HEK293T (cell line): Measurements from ENCODE around the gene SSNA1.

Source experiments
- CTCF ChIA-PET: fragments of 350-600 bp; formaldehyde crosslinking; extraction: SDS; loops from one replicate; lab custom pipeline; 2021; ENCODE audit warnings: antibody characterized with exemption, inconsistent platforms; lab: Yijun Ruan, JAX
- POLR2A ChIA-PET: fragments of 350-600 bp; formaldehyde crosslinking; extraction: SDS; loops from one replicate; lab custom pipeline; 2020; ENCODE audit warnings: antibody characterized with exemption, inconsistent platforms; lab: Yijun Ruan, JAX
- DNase-seq: peaks from one replicate; pipeline ENCODE4 v3.0.0; 2012; ENCODE audit warnings: mixed read lengths; ENCODE audit errors: extremely low spot score
- ARNT ChIP-seq: fragments of 450-650 bp; IDR thresholded peaks from 2 replicates; pipeline ENCODE4 v1.6.1; 2017; ENCODE audit warnings: mild to moderate bottlenecking
- BHLHE40 ChIP-seq: fragments of 450-650 bp; IDR thresholded peaks from 2 replicates; pipeline ENCODE4 v1.6.1; 2016; ENCODE audit warnings: mild to moderate bottlenecking, moderate library complexity, borderline replicate concordance
- CTBP1 ChIP-seq: fragments of 450-650 bp; IDR thresholded peaks from 2 replicates; pipeline ENCODE4 v1.6.1; 2016; ENCODE audit warnings: borderline replicate concordance
- ELF4 ChIP-seq: fragments of 450-650 bp; IDR thresholded peaks from 2 replicates; pipeline ENCODE4 v1.6.1; 2017; ENCODE audit warnings: antibody characterized with exemption
- FOXA1 ChIP-seq: fragments of 450-650 bp; IDR thresholded peaks from 2 replicates; pipeline ENCODE4 v1.6.1; 2016; ENCODE audit warnings: mild to moderate bottlenecking
- FOXK2 ChIP-seq: fragments of 450-650 bp; IDR thresholded peaks from 2 replicates; pipeline ENCODE4 v1.6.1; 2016; ENCODE audit warnings: mild to moderate bottlenecking
- FOXM1 ChIP-seq: fragments of 450-650 bp; IDR thresholded peaks from 2 replicates; pipeline ENCODE4 v1.6.1; 2017; ENCODE audit warnings: mild to moderate bottlenecking, borderline replicate concordance
- HDGF ChIP-seq: fragments of 450-650 bp; IDR thresholded peaks from 2 replicates; pipeline ENCODE4 v1.6.1; 2017; ENCODE audit warnings: antibody characterized with exemption, borderline replicate concordance
- L3MBTL2 ChIP-seq: fragments of 450-650 bp; conservative IDR thresholded peaks from 2 replicates; pipeline ENCODE4 v1.6.1; 2016; ENCODE audit warnings: mild to moderate bottlenecking
- LEF1 ChIP-seq: fragments of 450-650 bp; IDR thresholded peaks from 2 replicates; pipeline ENCODE4 v1.6.1; 2017; ENCODE audit warnings: mild to moderate bottlenecking, borderline replicate concordance
- NFRKB ChIP-seq: fragments of 450-650 bp; IDR thresholded peaks from 2 replicates; pipeline ENCODE4 v1.6.1; 2016; ENCODE audit warnings: mild to moderate bottlenecking, moderate library complexity
- PKNOX1 ChIP-seq: fragments of 450-650 bp; IDR thresholded peaks from 2 replicates; pipeline ENCODE4 v1.6.1; 2016
- SP1 ChIP-seq: fragments of 450-650 bp; IDR thresholded peaks from 2 replicates; pipeline ENCODE4 v1.6.1; 2017
- SUZ12 ChIP-seq: fragments of 450-650 bp; IDR thresholded peaks from 2 replicates; pipeline ENCODE4 v1.6.1; 2016; ENCODE audit warnings: mild to moderate bottlenecking
- TARDBP ChIP-seq: fragments of 450-650 bp; IDR thresholded peaks from 2 replicates; pipeline ENCODE4 v1.6.1; 2016
- ZNF384 ChIP-seq: fragments of 450-650 bp; IDR thresholded peaks from 2 replicates; pipeline ENCODE4 v1.6.1; 2016

SSNA1 gene

DNA sequence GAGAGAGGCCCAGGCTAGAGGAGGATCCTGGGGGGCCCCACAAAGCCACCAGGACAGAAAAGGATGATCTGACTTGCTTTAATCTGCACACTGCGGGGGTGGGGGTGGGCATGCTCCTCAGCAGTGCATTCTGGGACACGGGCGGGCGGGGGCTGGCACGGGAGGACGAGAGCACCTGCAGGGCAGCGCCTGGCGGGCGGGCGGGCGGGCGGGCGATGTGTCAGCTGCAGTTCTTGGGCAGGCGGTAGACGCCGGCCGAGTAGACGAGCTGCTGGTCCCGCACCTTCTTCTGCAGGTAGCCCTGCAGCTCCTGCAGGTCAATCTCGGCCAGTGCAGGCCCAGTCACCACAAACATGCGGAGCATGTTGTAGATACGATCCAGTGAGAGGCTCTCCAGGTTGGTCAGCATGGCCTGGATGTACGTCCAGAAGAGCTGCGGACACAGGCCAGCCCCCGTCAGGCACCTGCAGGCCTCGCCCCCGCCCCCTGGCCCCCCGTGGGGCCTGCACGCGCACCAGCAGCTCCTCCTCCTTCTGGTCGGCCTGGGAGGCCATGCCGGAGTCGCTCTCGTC lies 13.7 kb upstream of the SSNA1 start:
- ChIA-PET POLR2A (interaction anchor here (0.9 kb wide), 2 partner anchors 12 to 45 kb away, joined by 3 read pairs; no protein-coding TSS in a partner anchor), CTCF (interaction anchor here (1.0 kb wide), 1 partner anchor 62 kb away, joined by 3 read pairs; no protein-coding TSS in a partner anchor)
- TF ChIP-seq SP1 (no peak), FOXA1 (no peak), LEF1 (no peak), FOXM1 (no peak), TARDBP (no peak), CTBP1 (no peak), ARNT (no peak), ZNF384 (no peak), PKNOX1 (no peak), L3MBTL2 (no peak), NFRKB (no peak), FOXK2 (no peak), HDGF (no peak)
- no peak for DNase-seq

DNA sequence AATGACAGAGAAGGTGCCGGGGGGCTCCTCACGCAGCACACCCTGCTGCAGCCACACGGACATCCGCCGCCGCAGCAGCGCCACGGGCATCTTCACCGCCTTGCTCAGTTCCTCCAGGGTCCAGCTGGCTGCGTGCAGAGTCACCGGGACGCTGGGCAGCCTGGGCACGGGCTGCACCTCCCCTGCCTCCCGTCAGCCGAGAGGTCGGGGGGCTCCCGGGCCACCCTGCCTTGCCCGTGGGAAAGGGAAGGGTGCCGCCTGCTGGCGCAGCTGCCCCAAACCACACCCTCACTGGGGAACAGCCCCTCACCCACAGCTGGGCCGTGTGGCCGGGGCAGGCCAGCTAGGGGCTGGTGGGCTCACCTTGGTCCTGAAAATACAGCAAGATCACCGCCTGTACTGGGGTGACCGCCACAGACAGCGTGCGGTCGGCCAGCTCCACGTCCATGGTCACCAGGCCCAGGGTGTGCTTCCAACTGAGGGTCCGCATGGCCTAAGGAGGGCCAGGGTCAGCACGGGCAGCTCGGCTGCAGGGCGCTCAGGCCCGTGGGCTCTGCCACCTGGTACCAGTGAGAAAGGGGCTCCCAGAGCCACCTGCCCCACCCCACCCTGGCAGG lies 13.0 kb upstream of the SSNA1 start:
- DNase-seq = no peak
- ChIA-PET CTCF (no interaction called here), POLR2A (interaction anchor here (0.9 kb wide), 2 partner anchors 11 to 46 kb away, joined by 3 read pairs; no protein-coding TSS in a partner anchor)
- no peak for TF ChIP-seq BHLHE40
- no peak for TF ChIP-seq HDGF

- POLR2A ChIA-PET = interaction anchor here (0.9 to 1.9 kb wide), 4 partner anchors 12 to 47 kb away, joined by 3 to 11 read pairs (median 4); partner anchors contain the start of gene SSNA1
- DNase-seq = peak; percentile 64
- CTCF ChIA-PET = interaction anchor here (0.6 to 1.4 kb wide), 6 partner anchors 8 to 49 kb away, joined by 3 to 6 read pairs (median 3); no protein-coding TSS in a partner anchor
- TF ChIP-seq ELF4 (no peak), BHLHE40 (no peak), FOXA1 (no peak), ZNF384 (no peak), FOXK2 (no peak), SP1 (no peak), ARNT (no peak), FOXM1 (no peak), HDGF (no peak), PKNOX1 (no peak), TARDBP (no peak), L3MBTL2 (no peak)
Observed at GRCh38 chr9:137176302-137177182, 11.9 kb upstream of the SSNA1 start.

DNA sequence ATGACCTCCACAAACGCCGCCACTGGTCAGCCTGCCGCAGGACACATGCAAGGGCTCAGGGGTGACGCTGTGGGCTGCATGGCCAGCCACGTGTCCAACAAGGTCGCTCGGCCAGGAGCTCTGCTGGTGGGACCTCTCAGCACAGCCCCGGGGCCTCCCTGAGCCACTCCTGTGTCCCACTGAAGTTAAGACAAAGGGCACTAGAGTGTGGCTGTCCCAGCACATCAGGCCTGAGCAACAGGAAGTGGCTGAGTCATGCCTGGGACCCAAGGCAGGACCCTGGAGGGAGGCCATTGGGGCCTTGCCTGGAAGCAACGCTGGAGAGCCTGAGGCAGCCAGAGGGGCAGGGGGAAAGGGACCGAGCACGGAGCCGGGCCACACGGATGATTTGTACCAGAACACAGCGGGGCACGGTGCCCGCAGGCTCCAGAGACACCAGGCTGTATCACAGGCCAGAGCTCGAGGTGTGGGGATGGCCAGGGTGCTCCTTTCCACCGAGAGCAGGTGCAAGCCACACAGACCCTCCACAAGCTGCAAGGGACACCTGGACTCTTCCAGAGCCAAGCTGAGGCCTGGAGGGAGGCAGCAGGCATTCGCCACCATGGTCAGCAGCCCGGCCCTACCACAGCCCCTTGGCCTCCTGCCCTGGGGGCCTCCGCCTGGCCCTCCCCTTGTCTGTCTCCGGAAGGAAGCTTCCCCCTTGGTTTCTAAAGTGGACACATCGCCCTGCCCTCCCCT lies 10.1 kb upstream of the SSNA1 start:
- DNase-seq = no peak
- CTCF ChIA-PET = no interaction called here
- TF ChIP-seq LEF1 (no peak), CTBP1 (no peak), SUZ12 (no peak)
- POLR2A ChIA-PET = interaction anchor here (0.7 to 1.3 kb wide), 3 partner anchors 10 to 49 kb away, joined by 3 to 4 read pairs (median 3); partner anchors contain the start of gene RNF208

DNA sequence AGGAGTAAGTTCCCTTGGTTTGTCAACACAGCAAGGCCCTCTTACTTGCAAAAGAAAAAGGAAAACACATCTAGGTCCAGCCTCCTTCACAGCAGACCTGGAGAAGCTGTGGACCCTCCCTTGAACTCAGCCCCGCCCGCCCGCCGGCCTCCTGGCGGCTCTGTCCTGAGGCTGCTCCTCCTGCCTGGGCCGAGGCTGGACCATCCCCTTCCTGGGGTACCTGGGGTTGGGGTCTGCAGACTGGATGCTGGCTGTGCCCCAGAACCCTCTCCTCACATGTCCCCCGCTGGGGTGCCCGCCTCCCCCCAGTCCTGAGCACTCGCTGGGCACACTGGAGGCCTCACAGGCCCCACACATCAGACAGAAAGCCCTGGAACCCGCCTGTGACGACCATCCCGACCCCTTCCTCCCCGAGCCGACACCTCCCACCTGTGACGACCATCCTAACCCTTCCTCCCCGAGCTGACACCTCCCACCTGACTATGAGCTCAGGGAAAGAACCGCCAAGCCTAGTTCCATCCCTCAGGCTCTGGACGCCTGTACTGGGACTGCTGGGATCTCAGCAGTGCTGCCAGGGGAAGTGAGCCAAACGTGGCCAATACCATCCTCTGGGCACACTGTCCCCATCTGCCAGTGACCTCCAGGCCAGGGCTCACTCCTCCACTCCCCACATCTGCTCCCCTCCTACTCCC lies 9.4 kb upstream of the SSNA1 start:
- ChIA-PET POLR2A (interaction anchor here (0.7 to 1.3 kb wide), 3 partner anchors 10 to 49 kb away, joined by 3 to 4 read pairs (median 3); partner anchors contain the start of gene RNF208), CTCF (no interaction called here)

More for the DNA sequence above, 9.4 kb upstream of the SSNA1 start:
- no peak for DNase-seq
- no peak for TF ChIP-seq PKNOX1
- no peak for TF ChIP-seq FOXM1
- TF ChIP-seq LEF1 = no peak
- TF ChIP-seq CTBP1 = no peak
